Stimulated activated CD4-positive, alpha-beta T cell treated with anti-CD3 and anti-CD28 coated beads, Interleukin-15, amount 100 ng/mL, for 48 hours (primary cell): ENCODE data around the gene GDA.
A peak's percentile ranks its signal among the peaks of the same experiment; 100 is the strongest.
"Not testable (repeated sequence)": the region's sequence is repeated elsewhere in the genome, so short reads cannot be mapped to it uniquely, and the experiment has no call there.

ENCODE experiments used
- DNase-seq, 2 donors: peaks; one replicate each; pipeline ENCODE4 v3.0.0-alpha.2; 2020; ENCODE audit warnings: low read depth in 2 of 2

The GDA gene

DNA sequence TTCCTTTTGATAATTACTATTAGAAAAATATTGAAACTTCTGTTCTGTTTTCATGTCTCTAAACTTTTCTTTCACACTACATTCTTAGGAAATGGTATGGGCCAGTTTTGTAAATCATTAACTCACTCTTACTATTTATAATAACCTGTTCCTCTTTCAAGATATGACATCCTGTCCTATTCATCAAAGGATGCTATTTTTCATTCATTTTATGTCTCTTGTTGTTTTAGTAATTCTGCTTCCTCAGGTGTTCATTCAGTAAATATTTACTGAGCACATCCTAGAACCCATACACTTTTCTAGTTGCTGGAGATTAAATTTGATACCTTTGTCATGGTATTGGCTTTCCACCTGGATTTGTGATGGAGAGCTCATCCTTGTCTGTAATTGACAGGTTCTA, 58.0 kb downstream of the GDA start:
- DNase-seq = no peak

DNA sequence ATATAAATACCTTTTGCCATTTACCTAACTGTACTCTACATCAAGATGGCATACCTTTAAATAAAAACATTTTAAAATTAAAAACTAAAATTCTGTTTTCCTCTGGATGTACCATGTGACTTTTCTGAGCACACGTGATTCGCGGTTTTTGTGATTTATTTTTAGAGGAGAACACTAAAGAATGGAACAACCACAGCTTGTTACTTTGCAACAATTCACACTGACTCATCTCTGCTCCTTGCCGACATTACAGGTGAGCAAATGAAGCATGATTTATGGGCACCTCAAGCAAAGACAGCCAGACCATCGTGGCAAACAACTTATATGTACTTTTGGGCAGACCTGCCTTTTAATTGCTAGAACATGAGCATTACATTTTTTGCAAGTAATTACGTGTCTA, 61.3 kb downstream of the GDA start:
- no peak for DNase-seq

DNA sequence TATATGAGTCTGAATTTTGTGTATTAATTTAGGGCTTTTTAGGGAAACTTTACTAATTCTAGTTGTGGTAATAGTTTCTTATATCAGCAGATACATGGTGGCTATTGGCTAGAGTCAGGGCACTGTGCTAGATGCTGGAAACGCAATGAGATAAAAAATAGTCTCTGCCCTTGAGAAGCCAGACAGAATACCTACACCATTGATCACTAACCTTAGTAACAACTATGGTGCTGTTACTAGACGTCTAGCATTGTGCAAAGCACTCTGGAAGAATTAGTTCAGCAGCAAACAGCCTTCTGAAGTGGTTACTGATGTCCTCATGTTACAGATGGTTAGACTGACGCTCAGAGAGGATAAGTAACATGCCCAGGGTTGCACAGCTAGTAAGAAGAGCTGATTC, 61.8 kb downstream of the GDA start:
- no peak for DNase-seq

DNA sequence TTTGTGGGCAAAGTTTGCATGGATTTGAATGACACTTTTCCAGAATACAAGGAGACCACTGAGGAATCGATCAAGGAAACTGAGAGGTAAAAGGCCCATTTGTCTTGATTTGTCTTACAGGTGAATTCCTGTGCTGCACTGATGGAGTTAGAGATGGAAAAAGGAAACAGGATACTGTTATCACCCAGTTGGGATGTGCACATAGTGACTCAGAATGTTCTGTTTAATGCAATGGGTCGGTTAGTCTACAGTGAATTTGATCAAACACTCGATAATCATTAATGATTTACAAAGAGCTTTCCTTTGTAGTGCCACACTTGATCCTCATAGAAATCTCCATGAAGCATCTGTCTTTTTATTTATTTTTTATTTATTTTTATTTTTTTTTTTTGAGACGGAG, 64.7 kb downstream of the GDA start:
- no peak for DNase-seq

DNA sequence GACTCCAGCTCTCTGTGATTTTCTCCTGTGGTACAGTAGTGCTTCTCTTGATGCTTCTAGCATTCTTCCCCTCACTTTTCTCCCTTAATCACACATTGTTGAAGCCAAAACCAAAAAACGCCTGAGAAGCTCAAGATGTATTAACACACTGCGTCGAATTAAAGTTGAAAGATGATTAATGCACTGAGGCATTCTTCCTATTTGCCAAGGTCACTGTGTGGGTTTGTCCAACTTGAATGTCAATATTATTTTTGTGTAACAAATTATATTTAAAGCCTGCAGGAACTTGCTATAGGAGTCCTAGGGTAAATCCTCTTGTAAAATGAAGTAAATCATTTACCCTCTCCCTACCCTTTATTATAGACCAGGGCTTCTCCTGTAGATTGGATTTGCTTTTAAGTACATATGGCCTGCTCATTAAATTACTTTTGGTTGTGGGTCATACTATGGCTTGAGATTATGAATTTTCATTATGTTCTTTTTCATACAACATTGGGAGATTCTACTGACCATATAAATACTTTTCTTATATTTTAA, 68.1 kb downstream of the GDA start:
- DNase-seq = no peak

DNA sequence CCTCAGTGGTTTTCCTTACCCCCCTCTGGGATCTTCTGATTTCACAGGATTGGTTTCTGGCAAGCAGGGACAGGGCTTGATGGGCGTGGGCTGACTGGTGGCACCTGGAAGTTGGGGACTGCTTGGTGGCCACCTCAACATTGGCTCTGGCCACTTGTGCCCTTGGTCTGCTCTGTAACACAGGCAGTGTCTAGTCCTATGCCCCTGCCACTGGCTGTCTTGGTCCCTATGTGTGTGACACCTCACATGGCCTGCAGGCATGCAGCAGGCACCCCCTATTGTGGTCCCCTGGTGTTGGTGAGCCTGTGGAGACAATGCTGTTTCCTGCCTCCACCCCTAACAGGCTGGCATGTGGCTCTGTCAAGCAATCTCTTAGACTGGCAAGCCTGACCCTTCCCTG, 71.3 kb downstream of the GDA start:
- no peak for DNase-seq

DNA sequence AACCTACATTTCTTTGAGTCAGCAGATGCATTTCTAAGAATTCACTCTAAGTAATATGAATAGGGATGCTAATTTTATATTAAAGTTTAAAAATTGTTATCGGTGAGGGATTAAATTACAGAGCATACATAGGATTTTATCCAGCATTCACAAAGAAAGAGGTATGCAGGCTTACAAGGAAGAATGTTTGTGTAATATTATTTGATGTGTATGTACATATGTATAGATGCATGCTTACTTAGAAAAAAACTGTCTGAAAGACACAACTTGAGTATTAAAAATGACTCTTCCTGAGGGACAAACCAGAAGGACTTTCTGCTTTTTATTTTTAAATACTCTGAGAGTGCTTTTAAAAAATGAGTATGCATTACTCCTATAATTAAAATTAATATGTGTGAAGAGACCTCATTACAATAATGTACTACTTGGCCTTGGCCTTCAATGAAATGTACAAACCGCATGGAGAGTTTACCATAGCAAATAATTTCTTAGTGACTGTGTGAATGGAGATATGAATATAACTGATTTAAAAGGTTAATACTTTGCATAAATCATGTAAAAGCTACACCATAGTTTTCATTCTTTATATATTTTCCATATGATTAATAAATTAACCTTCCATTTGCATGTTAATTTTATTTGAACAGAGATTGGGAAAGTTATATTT, 77.0 kb downstream of the GDA start:
- DNase-seq = no peak

DNA sequence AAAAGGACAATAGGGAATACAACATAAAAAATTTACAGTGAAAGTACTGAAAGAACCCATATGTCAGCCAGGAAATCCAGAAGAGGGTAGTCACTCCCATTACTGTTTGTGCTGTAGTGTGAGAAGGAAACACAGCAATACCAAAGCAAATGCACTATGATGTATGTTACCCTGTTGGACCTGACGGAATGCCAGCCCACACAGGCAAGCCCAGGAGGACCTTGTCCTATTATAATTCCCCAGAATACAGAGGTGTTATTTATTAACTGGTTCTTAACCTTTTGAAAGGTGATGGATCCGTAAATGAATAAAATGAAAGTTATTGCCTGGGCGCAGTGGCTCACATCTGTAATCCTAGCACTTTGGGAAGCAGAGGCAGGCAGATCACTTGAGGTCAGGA, 79.0 kb downstream of the GDA start:
- no peak for DNase-seq

DNA sequence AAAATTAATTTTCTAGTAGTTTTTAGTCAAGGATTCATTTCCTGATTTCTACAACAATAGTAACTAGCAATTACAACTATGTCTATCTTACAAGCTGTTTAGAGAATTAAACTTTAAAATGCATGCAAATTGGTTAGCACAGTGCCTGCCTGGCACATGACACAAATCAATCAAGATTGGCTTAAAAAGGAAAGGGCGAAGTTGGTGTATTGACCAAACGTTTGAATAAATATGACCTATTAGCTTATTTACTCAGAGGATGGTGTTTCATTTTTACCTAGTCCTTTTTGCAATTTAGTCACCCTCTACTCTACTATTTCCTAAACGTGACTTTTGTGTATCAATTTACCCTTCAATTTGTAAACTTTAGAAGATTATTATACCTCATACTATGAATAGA, 83.5 kb downstream of the GDA start:
- no peak for DNase-seq

DNA sequence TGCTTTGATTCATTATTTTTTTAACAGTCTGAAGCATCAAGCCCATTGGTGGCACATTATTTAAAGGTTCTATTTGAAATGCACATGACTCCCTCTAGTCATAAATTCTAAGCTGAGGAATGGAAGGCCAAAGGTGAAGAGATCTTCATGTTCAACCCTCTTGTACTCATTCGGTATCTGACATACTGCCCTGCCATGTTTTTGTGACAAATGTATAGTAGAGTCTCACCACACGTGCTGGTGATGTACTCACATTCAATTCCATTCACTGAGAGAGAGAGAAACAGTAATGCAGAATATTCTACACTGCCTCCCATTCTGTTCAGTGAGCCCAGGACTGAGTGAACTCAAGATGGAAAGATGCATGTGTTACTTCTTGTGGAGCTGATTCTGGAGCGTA, 98.3 kb downstream of the GDA start:
- DNase-seq = no peak

DNA sequence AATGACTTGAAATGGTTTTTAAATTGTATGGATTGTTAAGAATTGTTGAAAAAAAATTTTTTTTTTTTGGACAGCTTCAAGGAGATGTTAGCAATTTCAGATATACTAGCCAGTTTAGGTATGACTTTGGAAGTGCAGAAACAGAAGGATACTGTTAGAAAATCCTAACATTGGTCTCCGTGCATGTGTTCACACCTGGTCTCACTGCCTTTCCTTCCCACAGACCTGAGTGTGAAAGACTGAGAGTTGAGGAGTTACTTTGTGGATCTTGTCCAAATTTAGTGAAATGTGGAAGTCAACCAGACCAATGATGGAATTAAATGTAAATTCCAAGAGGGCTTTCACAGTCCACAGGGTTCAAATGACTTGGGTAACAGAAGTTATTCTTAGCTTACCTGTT, 102.3 kb downstream of the GDA start:
- no peak for DNase-seq

DNA sequence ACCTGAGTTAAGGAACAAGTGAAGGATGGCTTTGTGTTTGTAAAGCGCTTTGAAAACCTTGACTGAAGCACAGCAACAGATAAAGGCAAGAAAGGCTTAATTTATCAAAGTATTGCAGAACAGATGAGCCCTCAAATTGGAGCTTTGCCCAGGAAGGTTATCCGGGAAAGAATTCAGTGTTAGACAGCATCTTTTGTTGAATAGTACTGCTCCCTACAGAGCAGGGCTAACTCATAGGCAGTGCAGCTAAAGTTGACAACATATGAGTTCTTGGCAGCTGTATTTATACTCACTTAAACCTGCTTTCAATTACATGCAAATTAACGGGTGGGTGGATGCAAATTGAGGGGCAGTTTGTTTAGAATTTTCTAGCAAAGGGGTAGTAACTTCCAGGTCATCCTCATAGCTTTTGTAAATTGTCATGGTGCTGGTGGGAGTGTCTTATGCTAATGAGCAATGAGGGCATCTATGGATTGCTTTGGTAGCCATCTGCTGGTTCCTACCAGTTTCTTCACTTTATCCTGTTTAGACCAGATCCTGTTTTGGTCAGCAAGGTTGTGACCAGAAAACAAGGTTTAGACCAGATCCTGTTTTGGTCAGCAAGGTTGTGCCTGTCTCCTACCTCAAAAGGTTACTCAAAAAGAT, 105.8 kb downstream of the GDA start:
- no peak for DNase-seq

DNA sequence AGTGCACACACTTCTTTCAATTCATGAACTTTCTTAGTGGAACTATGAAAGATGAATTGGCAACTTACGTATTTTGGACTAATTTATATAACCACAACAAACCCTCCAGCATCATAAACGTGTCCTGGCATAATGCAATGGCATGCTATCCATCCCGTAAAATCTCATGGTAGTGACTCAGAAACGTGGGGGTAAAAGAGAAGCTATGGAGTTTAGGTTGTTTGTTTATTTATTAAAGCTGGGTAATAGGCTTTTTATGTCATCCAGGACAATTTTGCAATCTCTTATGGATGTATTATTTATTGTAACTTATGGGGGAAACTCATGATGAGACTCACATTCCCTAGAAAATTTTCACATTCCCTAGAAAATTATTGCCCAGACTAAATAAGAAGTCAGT, 106.3 kb downstream of the GDA start:
- DNase-seq = no peak

DNA sequence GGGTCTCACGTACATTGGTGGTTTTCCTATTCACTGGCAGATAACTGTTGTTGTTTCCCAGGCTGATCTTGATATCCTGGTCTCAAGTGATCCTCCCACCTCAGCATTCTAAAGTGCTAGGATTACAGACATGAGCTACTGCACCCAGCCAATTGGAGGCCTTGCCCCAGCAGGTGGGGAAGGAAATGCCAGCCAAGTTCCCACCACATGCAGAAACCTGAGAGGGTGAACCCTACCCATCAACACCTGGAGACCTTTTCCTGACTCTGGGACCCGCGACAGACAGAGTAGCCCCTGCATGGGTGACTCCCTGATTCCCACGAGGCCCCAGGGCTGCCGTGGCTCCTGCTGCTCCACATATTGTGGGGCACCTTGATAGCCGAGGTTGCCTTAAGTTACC, 107.7 kb downstream of the GDA start:
- no peak for DNase-seq

DNA sequence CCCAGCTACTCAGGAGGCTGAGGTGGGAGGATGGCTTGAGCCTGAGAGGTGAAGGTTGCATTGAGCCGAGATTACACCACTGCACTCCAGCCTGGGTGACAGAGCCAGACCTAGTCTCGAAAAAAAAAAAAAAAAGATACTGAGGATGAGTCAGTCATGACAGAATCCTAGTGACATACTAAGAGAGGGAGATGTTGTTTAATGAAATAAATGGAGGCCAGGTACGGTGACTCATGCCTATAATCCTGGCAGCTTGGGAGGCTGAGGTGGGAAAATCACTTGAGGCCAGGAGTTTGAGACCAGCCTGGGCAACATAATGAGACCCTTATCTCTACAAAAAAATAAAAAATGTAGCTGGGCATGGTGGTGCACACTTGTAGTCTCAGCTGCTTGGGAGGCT, 108.6 kb downstream of the GDA start:
- DNase-seq = no peak

DNA sequence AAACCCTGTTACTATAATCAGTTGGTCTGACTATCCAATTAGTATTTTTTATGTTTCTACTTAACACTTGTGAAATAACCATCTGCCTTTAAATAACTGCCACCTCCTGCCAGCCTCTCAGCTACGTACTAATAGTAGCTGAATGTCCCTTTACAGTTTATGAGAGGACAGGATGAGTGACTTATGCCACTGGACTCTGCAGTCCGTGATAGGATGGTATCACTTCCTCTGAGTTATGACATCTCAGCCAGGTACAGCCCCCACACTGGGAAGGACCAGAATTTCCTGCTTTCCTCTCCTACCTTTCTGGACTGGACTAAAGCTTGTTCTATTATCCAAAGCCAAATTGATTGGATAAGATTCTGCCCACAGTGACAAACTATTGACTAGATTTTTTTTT, 112.8 kb downstream of the GDA start:
- no peak for DNase-seq

DNA sequence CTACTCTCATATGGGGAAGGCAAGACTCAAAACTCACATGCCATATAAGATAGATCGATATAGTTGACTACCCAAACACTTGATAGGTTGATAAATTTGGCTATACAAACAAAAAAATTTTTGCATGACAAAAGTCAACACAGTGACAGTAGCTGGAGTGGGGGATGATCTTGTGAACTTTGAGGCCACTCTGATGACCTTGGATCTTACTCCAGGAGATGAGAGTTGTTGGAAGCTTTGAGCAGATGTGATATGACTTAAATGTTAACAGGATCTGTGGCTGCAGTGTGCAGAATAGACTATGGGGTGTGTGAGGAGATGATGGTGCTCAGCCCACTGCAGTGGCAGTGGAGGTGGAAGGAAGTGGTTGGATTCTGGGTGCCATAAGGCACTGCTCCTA, 114.3 kb downstream of the GDA start:
- DNase-seq = no peak

DNA sequence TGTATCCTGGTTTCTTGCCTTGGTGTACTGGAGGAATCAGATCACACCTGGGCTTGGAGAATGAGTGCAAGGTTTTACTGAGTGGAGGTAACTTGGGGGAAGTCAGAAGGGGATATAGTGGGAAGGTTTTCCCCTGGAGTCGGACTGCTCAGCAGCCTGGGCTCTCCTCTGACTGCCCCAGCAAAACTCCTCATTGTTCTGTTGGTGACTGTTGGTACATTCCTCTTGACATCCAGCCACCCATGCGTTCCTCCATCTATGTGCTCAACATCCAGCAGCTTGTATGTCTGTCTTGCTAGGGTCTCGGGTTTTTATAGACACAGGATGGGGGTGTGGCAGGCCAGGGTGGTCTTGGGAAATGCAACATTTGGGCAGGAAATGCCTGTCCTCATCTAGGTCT, 119.7 kb downstream of the GDA start:
- no peak for DNase-seq

DNA sequence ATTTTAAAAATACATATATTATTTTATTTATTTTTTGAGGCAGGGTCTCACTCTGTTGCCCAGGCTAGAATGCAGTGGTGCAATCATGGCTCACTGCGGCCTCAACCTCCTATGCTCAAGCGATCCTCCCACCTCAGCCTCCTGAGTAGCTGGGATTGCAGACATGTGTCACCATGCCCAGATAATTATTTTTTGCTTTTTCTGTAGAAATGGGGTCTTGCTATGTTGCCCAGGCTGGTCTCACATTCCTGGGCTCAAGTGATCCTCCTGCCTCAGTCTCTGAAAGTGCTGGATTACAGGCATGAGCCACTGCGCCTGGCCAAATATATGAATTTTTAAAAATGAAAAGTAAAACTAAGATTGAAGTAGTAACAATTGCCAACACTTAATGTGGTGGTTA, 121.1 kb downstream of the GDA start:
- DNase-seq = not testable (repeated sequence)

DNA sequence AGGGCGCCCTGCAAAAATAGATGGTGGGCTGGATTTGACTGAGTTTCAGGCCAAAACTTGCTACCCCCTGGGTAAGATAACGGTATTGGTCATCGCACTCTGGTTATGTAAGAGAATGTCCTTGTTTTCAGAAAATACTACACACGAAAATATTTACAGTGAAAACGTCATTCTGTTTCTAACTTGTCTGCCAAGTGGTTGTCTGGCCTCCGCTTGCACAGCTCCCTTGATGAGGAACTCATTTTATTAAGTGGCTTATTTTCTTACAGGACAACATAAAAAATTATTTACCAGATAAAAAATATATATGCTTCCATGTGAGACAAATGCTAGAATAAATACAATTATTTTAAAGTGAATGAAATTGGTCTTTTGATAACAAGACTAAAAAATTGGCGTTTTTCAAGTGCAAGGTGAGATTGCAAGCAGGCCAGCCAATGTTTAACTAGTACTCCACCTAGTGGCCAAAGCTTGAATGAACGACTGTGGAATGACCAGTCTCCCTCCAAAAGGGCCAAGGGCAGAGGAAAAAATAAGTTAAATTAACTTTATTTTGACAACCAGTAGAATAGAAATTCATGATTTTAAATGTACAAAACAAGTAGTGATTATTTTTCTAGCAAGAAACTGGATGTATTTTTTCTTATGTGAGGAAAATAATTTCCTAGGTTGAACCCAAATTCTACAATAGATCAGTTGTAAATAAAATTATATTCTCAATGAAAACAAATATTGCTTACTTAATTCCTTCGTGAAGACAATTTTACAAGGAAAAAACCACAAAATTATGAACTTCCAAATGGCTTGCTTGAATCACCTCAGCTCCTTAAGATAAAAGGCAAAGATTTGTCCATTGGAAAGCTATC, 122.6 kb downstream of the GDA start:
- DNase-seq = peak; percentile 11 to 36

DNA sequence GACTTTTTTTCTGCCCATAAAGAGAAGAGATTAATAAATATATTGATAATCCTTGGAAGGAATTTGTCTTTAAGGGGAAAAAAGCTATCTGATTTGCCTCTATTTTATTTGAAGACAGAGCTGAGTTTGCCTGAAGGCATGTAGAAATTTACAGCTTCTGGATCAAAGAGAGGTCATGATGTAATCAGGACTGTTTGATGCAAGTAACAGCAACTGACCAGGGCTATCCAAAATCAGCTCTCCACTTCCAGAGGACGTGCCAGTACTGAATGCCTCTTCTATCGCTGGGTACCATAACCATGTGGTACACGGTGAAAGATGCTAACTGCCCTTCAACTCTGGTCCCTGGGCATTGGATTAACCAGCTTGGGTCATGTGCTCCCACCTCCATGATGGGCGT, 125.2 kb downstream of the GDA start:
- DNase-seq = no peak

DNA sequence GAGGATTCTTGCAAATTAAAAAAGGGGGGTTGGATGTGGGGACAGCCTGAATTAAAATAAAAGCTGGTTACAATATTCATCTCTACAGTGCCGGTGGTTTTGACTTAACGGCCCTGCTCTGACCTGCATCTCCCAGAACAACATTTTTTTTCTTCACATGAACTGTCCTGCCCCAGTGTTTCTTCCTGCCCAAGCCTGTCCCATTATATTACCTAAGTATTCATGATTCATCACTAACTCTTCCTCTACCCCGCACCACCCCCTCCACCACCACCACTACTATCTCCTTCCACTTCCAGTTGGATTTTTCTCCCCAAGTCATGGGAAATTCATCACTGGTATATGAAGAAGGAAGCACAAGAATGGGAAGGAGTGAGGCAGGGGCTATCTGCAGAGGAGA, 125.7 kb downstream of the GDA start:
- no peak for DNase-seq

DNA sequence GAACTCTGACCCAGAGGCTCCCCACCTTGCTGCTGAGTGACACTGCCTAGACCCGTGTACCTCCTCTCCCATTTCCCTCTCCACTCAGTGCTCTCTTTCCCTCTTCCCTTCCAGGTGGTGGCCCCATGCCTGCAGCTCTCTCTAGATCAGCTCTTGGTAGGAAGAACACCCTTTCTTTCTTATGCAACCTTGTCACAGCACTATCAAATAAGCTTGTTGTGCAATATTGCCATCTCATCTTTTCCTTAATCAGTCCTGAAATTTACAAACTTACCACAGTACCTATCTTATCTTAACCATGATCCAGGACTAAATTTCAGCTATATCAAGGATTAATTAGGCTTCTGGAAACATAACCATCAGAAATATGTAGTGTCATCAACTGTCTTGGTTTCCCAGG, 127.2 kb downstream of the GDA start:
- no peak for DNase-seq
